GM12878 (cell line): ENCODE results near the gene GMDS. TPM values are rescaled to one million over a fixed set of nuclear protein-coding genes. Genes with fewer than 3 reads are reported as not detected.

Experiments
- BRCA1 ChIP-seq: IDR thresholded peaks from 2 replicates; pipeline ENCODE4 v1.6.1; 2011; ENCODE audit warnings: low read depth, low read length, improper control_type of control experiment
- FOXK2 ChIP-seq: fragments of 450-650 bp; IDR thresholded peaks from 2 replicates; pipeline ENCODE4 v1.6.1; 2017; ENCODE audit warnings: mild to moderate bottlenecking, moderate library complexity
- HCFC1 ChIP-seq: fragments of 150-350 bp; IDR thresholded peaks from 2 replicates; pipeline ENCODE4 v1.6.1; 2014; ENCODE audit warnings: low read length
- POU2F2 ChIP-seq: IDR thresholded peaks from 3 replicates; pipeline ENCODE4 v1.6.1; 2011; ENCODE audit warnings: low read depth, mild to moderate bottlenecking, low read length, borderline replicate concordance
- PRDM15 ChIP-seq: fragments of 450-650 bp; formaldehyde crosslinking; IDR thresholded peaks from 2 replicates; pipeline ENCODE4 v1.4.0; 2020; ENCODE audit warnings: mild to moderate bottlenecking, moderate library complexity
- SMARCA5 ChIP-seq: fragments of 450-650 bp; IDR thresholded peaks from 2 replicates; pipeline ENCODE4 v1.6.1; 2017; ENCODE audit warnings: mild to moderate bottlenecking
- ZBTB40 ChIP-seq: fragments of 450-650 bp; IDR thresholded peaks from 2 replicates; pipeline ENCODE4 v1.6.1; 2016; ENCODE audit warnings: mild to moderate bottlenecking, moderate library complexity, borderline replicate concordance
- ZZZ3 ChIP-seq: IDR thresholded peaks from 2 replicates; pipeline ENCODE4 v1.6.1; 2011; ENCODE audit warnings: low read depth; ENCODE audit not compliant: control insufficient read depth, insufficient read length
- polyA plus RNA-seq, 11 experiments: library from polyadenylated mRNA; depleted of rRNA in 4 of 11; unstranded in 6 of 11; stranded (reverse) in 5 of 11; fragments of >200 nt; fragmentation: Nextera tagmentation in 4 of 11; fragmentation: Illumina TruSeq in 1 of 11; extraction: Ambion mirVana in 4 of 11; extraction: Trizol in 1 of 11; gene quantifications; 1 replicate in 1 of 11; 2 replicates in 10 of 11; pipeline versions ENCODE4 v1.2.1 to v1.2.3, GENCODE V29; 2011 to 2016; ENCODE audit warnings: inconsistent platforms in 2 of 11, missing spikeins in 2 of 11, low read depth in 1 of 11
- total RNA-seq, 4 experiments: library from RNA; depleted of rRNA in 3 of 4; stranded (reverse); fragments of >200 nt in 3 of 4; fragmentation: Illumina TruSeq in 1 of 4; extraction: Trizol in 1 of 4; gene quantifications; 2 replicates each; pipeline versions ENCODE4 v1.2.1 to v1.2.3, GENCODE V29; 2013 to 2021

The GMDS gene
- total and polyA plus RNA-seq, 10 of the 15 experiments (the other 5 are each of a cell fraction or from before 2014, with no cell fraction given) = 0.61 to 53.8 (median 29.3) TPM

GRCh38 chr6:2148748-2149147, 96.7 kb downstream of the GMDS start (continued):
- TF ChIP-seq PRDM15 (CRISPR knock-in tag) (no peak), ZBTB40 (no peak), ZZZ3 (no peak), HCFC1 (no peak), FOXK2 (no peak), BRCA1 (no peak), SMARCA5 (no peak), POU2F2 (no peak)
